ENCODE data around the gene FBXO10. TPM values are rescaled to one million over a fixed set of nuclear protein-coding genes. Genes with fewer than 3 reads are reported as not detected.

FBXO10 gene
- total and polyA plus RNA-seq, 2 experiments from 2014 or later = 3.4 to 13.4 TPM

DNA sequence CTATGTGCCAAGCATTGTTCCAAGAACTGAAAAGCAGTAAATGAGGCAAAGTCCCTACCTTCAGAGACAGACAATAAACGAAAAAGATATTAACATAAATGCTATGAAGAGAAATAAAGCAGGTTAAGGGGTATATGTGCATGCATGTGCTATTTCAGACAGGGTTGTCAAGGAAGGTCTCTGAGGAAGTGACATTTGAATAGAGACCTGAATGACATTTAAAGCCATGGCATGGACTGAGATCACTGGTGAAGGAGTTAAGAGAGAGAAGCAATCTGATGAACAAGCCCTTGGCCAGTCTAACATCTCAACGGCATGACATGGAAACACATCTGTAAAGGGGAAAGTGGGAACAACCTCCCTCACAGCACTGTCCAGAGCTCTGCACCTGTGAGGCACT lies 14.5 kb downstream of the FBXO10 start:
- ATAC-seq (no peak), DNase-seq (ENCODE audit: low spot score) (no peak)
- peaks cover 35% of the 10 kb centered on the region for H3K4me1 Mint-ChIP-seq
- no peaks in the 10 kb centered on the region; the same call in 1 of the 2 replicates for H3K36me3 ChIP-seq (ENCODE audit: insufficient read depth)
- no peak overlapping the region for H3K4me3 Mint-ChIP-seq
- no peak overlapping the region for H2AFZ ChIP-seq
- H3K27ac Mint-ChIP-seq = no peak overlapping the region
- peaks cover 29% of the 10 kb centered on the region for H3K9me3 Mint-ChIP-seq
- H3K27me3 ChIP-seq (ENCODE audit: insufficient read depth) = no peaks in the 10 kb centered on the region
- H3K79me2 ChIP-seq (replicated peaks; ENCODE audit: insufficient read depth) = peaks cover 10% of the 10 kb centered on the region
- peaks cover 17% of the 10 kb centered on the region for H3K4me1 ChIP-seq (ENCODE audit: insufficient read depth)
- peaks cover 11% of the 10 kb centered on the region for H3K27me3 Mint-ChIP-seq (ENCODE audit: insufficient read depth, low read depth, poor library complexity)
- H3K27ac ChIP-seq (ENCODE audit: low read depth) = no peak overlapping the region
- H4K20me1 ChIP-seq (replicated peaks; ENCODE audit: insufficient read depth) = 0 out of 2 replicates have a peak, but pooled peaks cover 3% of the 10 kb centered on the region
- TF ChIP-seq, protein P1, sequence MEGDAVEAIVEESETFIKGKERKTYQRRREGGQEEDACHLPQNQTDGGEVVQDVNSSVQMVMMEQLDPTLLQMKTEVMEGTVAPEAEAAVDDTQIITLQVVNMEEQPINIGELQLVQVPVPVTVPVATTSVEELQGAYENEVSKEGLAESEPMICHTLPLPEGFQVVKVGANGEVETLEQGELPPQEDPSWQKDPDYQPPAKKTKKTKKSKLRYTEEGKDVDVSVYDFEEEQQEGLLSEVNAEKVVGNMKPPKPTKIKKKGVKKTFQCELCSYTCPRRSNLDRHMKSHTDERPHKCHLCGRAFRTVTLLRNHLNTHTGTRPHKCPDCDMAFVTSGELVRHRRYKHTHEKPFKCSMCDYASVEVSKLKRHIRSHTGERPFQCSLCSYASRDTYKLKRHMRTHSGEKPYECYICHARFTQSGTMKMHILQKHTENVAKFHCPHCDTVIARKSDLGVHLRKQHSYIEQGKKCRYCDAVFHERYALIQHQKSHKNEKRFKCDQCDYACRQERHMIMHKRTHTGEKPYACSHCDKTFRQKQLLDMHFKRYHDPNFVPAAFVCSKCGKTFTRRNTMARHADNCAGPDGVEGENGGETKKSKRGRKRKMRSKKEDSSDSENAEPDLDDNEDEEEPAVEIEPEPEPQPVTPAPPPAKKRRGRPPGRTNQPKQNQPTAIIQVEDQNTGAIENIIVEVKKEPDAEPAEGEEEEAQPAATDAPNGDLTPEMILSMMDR (conservative IDR thresholded peaks at IDR 0.05; ENCODE audit: low read depth in 2 of 2) = no peak
- TF ChIP-seq, protein P2, sequence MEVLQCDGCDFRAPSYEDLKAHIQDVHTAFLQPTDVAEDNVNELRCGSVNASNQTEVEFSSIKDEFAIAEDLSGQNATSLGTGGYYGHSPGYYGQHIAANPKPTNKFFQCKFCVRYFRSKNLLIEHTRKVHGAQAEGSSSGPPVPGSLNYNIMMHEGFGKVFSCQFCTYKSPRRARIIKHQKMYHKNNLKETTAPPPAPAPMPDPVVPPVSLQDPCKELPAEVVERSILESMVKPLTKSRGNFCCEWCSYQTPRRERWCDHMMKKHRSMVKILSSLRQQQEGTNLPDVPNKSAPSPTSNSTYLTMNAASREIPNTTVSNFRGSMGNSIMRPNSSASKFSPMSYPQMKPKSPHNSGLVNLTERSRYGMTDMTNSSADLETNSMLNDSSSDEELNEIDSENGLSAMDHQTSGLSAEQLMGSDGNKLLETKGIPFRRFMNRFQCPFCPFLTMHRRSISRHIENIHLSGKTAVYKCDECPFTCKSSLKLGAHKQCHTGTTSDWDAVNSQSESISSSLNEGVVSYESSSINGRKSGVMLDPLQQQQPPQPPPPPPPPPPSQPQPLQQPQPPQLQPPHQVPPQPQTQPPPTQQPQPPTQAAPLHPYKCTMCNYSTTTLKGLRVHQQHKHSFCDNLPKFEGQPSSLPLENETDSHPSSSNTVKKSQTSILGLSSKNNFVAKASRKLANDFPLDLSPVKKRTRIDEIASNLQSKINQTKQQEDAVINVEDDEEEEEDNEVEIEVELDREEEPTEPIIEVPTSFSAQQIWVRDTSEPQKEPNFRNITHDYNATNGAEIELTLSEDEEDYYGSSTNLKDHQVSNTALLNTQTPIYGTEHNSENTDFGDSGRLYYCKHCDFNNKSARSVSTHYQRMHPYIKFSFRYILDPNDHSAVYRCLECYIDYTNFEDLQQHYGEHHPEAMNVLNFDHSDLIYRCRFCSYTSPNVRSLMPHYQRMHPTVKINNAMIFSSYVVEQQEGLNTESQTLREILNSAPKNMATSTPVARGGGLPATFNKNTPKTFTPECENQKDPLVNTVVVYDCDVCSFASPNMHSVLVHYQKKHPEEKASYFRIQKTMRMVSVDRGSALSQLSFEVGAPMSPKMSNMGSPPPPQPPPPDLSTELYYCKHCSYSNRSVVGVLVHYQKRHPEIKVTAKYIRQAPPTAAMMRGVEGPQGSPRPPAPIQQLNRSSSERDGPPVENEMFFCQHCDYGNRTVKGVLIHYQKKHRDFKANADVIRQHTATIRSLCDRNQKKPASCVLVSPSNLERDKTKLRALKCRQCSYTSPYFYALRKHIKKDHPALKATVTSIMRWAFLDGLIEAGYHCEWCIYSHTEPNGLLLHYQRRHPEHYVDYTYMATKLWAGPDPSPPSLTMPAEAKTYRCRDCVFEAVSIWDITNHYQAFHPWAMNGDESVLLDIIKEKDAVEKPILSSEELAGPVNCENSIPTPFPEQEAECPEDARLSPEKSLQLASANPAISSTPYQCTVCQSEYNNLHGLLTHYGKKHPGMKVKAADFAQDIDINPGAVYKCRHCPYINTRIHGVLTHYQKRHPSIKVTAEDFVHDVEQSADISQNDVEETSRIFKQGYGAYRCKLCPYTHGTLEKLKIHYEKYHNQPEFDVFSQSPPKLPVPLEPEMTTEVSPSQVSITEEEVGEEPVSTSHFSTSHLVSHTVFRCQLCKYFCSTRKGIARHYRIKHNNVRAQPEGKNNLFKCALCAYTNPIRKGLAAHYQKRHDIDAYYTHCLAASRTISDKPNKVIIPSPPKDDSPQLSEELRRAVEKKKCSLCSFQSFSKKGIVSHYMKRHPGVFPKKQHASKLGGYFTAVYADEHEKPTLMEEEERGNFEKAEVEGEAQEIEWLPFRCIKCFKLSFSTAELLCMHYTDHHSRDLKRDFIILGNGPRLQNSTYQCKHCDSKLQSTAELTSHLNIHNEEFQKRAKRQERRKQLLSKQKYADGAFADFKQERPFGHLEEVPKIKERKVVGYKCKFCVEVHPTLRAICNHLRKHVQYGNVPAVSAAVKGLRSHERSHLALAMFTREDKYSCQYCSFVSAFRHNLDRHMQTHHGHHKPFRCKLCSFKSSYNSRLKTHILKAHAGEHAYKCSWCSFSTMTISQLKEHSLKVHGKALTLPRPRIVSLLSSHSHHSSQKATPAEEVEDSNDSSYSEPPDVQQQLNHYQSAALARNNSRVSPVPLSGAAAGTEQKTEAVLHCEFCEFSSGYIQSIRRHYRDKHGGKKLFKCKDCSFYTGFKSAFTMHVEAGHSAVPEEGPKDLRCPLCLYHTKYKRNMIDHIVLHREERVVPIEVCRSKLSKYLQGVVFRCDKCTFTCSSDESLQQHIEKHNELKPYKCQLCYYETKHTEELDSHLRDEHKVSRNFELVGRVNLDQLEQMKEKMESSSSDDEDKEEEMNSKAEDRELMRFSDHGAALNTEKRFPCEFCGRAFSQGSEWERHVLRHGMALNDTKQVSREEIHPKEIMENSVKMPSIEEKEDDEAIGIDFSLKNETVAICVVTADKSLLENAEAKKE (CRISPR knock-in tag; IDR thresholded peaks at IDR 0.05) = no peak
- TF ChIP-seq, protein P3, sequence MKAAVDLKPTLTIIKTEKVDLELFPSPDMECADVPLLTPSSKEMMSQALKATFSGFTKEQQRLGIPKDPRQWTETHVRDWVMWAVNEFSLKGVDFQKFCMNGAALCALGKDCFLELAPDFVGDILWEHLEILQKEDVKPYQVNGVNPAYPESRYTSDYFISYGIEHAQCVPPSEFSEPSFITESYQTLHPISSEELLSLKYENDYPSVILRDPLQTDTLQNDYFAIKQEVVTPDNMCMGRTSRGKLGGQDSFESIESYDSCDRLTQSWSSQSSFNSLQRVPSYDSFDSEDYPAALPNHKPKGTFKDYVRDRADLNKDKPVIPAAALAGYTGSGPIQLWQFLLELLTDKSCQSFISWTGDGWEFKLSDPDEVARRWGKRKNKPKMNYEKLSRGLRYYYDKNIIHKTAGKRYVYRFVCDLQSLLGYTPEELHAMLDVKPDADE (IDR thresholded peaks at IDR 0.05) = no peak
- TF ChIP-seq CREB1 (CRISPR knock-in tag; IDR thresholded peaks at IDR 0.05; ENCODE audit: low read depth) (no peak), STAT1 (IDR thresholded peaks at IDR 0.05; ENCODE audit: unreplicated experiment) (no peak), POLR2AphosphoS5 (IDR thresholded peaks at IDR 0.05; ENCODE audit: low read depth) (no peak), EZH2phosphoT487 (IDR thresholded peaks at IDR 0.05; ENCODE audit: unreplicated experiment) (no peak), JUNB (IDR thresholded peaks at IDR 0.05; ENCODE audit: unreplicated experiment) (no peak), NANOG (IDR thresholded peaks at IDR 0.05; ENCODE audit: borderline replicate concordance) (no peak), ZNF331 (CRISPR knock-in tag; IDR thresholded peaks at IDR 0.05; ENCODE audit: low read depth) (no peak), EZH2 (IDR thresholded peaks at IDR 0.05; ENCODE audit: low read depth, unreplicated experiment) (no peak), ZNF114 (CRISPR knock-in tag; IDR thresholded peaks at IDR 0.05) (no peak)
- TF ChIP-seq, protein P4, sequence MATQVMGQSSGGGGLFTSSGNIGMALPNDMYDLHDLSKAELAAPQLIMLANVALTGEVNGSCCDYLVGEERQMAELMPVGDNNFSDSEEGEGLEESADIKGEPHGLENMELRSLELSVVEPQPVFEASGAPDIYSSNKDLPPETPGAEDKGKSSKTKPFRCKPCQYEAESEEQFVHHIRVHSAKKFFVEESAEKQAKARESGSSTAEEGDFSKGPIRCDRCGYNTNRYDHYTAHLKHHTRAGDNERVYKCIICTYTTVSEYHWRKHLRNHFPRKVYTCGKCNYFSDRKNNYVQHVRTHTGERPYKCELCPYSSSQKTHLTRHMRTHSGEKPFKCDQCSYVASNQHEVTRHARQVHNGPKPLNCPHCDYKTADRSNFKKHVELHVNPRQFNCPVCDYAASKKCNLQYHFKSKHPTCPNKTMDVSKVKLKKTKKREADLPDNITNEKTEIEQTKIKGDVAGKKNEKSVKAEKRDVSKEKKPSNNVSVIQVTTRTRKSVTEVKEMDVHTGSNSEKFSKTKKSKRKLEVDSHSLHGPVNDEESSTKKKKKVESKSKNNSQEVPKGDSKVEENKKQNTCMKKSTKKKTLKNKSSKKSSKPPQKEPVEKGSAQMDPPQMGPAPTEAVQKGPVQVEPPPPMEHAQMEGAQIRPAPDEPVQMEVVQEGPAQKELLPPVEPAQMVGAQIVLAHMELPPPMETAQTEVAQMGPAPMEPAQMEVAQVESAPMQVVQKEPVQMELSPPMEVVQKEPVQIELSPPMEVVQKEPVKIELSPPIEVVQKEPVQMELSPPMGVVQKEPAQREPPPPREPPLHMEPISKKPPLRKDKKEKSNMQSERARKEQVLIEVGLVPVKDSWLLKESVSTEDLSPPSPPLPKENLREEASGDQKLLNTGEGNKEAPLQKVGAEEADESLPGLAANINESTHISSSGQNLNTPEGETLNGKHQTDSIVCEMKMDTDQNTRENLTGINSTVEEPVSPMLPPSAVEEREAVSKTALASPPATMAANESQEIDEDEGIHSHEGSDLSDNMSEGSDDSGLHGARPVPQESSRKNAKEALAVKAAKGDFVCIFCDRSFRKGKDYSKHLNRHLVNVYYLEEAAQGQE (IDR thresholded peaks at IDR 0.05; ENCODE audit: unreplicated experiment) = no peak
- no peaks in the 10 kb centered on the region for H3K9me2 ChIP-seq (ENCODE audit: insufficient read depth)
- H3K36me3 Mint-ChIP-seq (ENCODE audit: low read depth) = peaks cover 31% of the 10 kb centered on the region
- H3K4me2 ChIP-seq = no peak overlapping the region
- no peak overlapping the region for H3K4me3 ChIP-seq
- H3F3A ChIP-seq (replicated peaks; ENCODE audit: low read depth) = no peaks in the 10 kb centered on the region

Measured in GM23338 (cell line).